Measurements from ENCODE around the gene MYO18B. TPM values are rescaled to one million over a fixed set of nuclear protein-coding genes. Genes with fewer than 3 reads are reported as not detected.

The MYO18B gene
- total RNA-seq, 1 experiment from 2014 or later: not detected

DNA sequence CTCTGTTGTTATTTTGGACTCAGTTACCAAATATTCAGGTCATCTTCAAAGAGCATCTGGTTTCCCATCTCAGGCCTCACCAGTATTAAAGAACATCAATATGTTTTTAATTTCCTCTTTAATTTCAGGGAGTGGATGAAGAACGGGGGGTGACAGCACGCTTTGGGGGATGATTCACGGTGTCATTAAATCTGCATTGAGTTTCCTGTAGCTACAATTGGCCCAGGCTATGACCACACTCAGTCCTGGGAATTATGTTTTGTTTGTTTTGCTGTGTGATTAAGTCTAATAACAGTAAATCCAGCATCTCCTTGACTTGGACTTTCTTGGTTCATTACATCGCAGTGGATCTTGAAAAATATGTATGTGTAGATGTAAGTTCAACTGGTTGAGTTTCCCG, 277.6 kb downstream of the MYO18B start:
- CTCF ChIA-PET: no interaction called here
- Histone ChIP-seq H3K36me3 (ENCODE audit: low read depth, low read length) (no peaks in the 10 kb centered on the region), H3F3A (ENCODE audit: low read length, unreplicated experiment) (no peaks in the 10 kb centered on the region), H4K20me1 (ENCODE audit: low read length) (no peaks in the 10 kb centered on the region), H3K4me2 (ENCODE audit: low read length) (no peak overlapping the region), H3K4me1 (ENCODE audit: insufficient read depth, low read length) (no peaks in the 10 kb centered on the region), H2AFZ (ENCODE audit: low read length) (no peak overlapping the region), H3K27me3 (ENCODE audit: low read length) (no peaks in the 10 kb centered on the region), H3K9me3 (ENCODE audit: low read length) (no peaks in the 10 kb centered on the region), H3K27ac (ENCODE audit: low read length) (no peak overlapping the region), H3K9ac (ENCODE audit: low read length) (no peak overlapping the region), H3K4me3 (ENCODE audit: low read length) (no peak overlapping the region), H3K79me2 (ENCODE audit: low read length) (no peaks in the 10 kb centered on the region), H3K9me2 (replicated peaks; ENCODE audit: low read length) (no peaks in the 10 kb centered on the region)
- ATAC-seq (no peak), DNase-seq (no peak)
- POLR2A ChIA-PET (ENCODE audit: unreplicated experiment): no interaction called here
- intact Hi-C loops (cut with micrococcal nuclease): no loop called here
- BruUV-seq (replicated peaks): no TSS peak
- TF ChIP-seq CTCF (conservative IDR thresholded peaks at IDR 0.05; ENCODE audit: low read depth, low read length) (no peak), EZH2phosphoT487 (IDR thresholded peaks at IDR 0.05; ENCODE audit: borderline replicate concordance, low read length) (no peak), EZH2 (IDR thresholded peaks at IDR 0.05; ENCODE audit: low read length, unreplicated experiment) (no peak)

- Histone ChIP-seq H3K9me2 (replicated peaks; ENCODE audit: low read length) (no peaks in the 10 kb centered on the region), H3K4me3 (ENCODE audit: low read length) (no peak overlapping the region), H3K4me2 (ENCODE audit: low read length) (no peak overlapping the region), H2AFZ (ENCODE audit: low read length) (no peak overlapping the region), H3K36me3 (ENCODE audit: low read depth, low read length) (no peaks in the 10 kb centered on the region), H3K27ac (ENCODE audit: low read length) (no peak overlapping the region), H3K79me2 (ENCODE audit: low read length) (no peaks in the 10 kb centered on the region), H3K9me3 (ENCODE audit: low read length) (no peaks in the 10 kb centered on the region), H3K4me1 (ENCODE audit: insufficient read depth, low read length) (no peaks in the 10 kb centered on the region), H4K20me1 (ENCODE audit: low read length) (no peaks in the 10 kb centered on the region), H3K27me3 (ENCODE audit: low read length) (no peaks in the 10 kb centered on the region), H3K9ac (ENCODE audit: low read length) (no peak overlapping the region), H3F3A (ENCODE audit: low read length, unreplicated experiment) (no peaks in the 10 kb centered on the region)
- ChIA-PET CTCF (no interaction called here), POLR2A (ENCODE audit: unreplicated experiment) (no interaction called here)
- intact Hi-C loops (cut with micrococcal nuclease): no loop called here
- BruUV-seq (replicated peaks): no TSS peak
- TF ChIP-seq EZH2phosphoT487 (IDR thresholded peaks at IDR 0.05; ENCODE audit: borderline replicate concordance, low read length) (no peak), EZH2 (IDR thresholded peaks at IDR 0.05; ENCODE audit: low read length, unreplicated experiment) (no peak), CTCF (conservative IDR thresholded peaks at IDR 0.05; ENCODE audit: low read depth, low read length) (no peak)
- ATAC-seq (no peak), DNase-seq (no peak)
These were observed 279.5 kb downstream of the MYO18B start for GRCh38 chr22:26021516-26021915.

DNA sequence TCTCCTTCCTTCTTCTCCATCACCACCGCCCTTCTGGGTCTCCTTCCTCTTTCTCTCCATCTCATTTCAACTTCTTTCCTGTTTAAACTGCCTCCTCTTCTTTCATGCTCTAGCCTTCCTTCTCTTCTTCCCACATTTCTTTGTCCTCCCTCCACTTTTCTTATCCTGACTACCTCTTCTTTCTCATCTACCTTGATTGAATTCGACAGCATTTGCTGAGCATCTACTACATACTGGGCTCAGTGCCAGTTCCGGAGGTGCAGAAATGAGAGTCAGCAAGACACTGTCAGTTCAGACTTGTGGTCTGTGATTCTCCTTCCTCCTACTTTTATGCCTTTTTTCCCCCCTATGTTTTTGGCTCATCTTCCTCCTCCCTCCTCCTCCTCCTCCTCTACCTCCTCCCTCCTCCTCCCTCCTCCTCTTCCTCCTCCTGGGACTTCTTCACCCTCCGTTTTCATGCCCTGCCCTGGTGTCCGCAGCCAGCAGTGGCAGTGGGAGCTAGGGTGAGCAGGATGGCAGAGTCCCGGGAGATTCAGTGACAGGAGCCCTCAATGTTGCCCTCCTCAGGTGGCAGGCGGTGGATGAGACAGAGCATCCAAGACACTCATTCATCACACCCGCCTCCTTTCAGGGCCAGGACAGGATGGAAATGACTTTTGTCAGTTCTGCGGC, 281.3 kb downstream of the MYO18B start:
- H3K9me2 ChIP-seq (replicated peaks; ENCODE audit: low read length): no peaks in the 10 kb centered on the region
- no peaks in the 10 kb centered on the region for H3K27me3 ChIP-seq (ENCODE audit: low read length)
- ATAC-seq: no peak
- intact Hi-C loops (cut with micrococcal nuclease): no loop called here
- CTCF ChIA-PET: no interaction called here
- H3K9me3 ChIP-seq (ENCODE audit: low read length): no peaks in the 10 kb centered on the region
- no peaks in the 10 kb centered on the region for H3F3A ChIP-seq (ENCODE audit: low read length, unreplicated experiment)
- no peaks in the 10 kb centered on the region for H3K36me3 ChIP-seq (ENCODE audit: low read depth, low read length)
- TF ChIP-seq EZH2phosphoT487 (IDR thresholded peaks at IDR 0.05; ENCODE audit: borderline replicate concordance, low read length) (no peak), CTCF (conservative IDR thresholded peaks at IDR 0.05; ENCODE audit: low read depth, low read length) (no peak), EZH2 (IDR thresholded peaks at IDR 0.05; ENCODE audit: low read length, unreplicated experiment) (no peak)
- no peak overlapping the region for H3K9ac ChIP-seq (ENCODE audit: low read length)
- no peaks in the 10 kb centered on the region for H3K4me1 ChIP-seq (ENCODE audit: insufficient read depth, low read length)
- no peak for DNase-seq
- H3K4me2 ChIP-seq (ENCODE audit: low read length): no peak overlapping the region
- POLR2A ChIA-PET (ENCODE audit: unreplicated experiment): no interaction called here
- BruUV-seq (replicated peaks): no TSS peak
- no peak overlapping the region for H3K4me3 ChIP-seq (ENCODE audit: low read length)
- H2AFZ ChIP-seq (ENCODE audit: low read length): no peak overlapping the region
- H4K20me1 ChIP-seq (ENCODE audit: low read length): no peaks in the 10 kb centered on the region
- no peaks in the 10 kb centered on the region for H3K79me2 ChIP-seq (ENCODE audit: low read length)
- H3K27ac ChIP-seq (ENCODE audit: low read length): no peak overlapping the region

All from PC-3 (cell line).